Measurements from ENCODE around the gene ADCY5. TPM values are rescaled to one million over a fixed set of nuclear protein-coding genes. Genes with fewer than 3 reads are reported as not detected.

Gene ADCY5
- total and polyA plus RNA-seq, 5 donors from 2014 or later, result 0.08 to 0.15 TPM; not detected in 3

DNA sequence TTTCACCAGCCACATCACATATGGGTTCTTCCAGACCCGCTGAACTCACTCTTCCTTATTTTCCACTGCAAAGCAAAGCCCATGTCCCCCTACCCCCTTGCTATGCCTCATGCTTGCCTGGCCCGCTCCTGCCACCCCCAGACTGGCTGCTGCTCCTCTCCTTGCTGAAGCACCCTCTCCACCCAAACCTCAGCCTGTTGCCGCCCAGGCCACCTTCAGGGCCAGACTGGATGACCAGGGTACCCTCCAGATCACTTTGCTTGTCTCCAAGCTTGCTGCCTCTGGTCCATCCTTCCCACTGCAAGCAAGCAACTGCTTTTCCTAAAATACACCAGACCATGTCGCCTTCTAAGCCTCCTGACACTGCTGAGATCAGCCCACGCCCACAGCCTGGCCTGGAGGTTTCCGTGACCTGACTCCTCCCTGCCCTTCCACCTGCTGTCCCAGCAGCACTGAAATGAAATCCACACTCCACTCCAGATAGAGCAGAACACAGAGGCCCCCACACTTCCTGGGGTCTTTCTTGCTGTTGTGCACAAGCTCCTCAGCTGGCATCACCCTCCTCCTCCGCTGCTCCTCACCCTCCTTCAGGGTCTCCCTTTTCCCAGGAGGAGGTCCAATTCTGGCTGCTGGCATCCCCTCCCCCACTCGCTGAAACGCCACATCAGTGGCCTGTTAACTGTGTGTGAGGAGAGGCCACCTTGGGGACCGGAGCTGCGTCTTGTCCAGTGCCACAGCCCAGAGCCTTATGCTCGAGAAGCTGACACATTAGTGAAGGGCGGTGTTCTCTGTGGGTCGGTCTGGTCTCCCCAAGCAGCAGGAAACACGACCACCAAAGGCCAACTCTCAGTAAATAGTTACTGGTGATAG is 99.1 kb downstream of the ADCY5 start:
- no peak overlapping the region for H3K27ac Mint-ChIP-seq
- no peak for DNase-seq

GRCh38 chr3:123349201-123349535 is 99.7 kb downstream of the ADCY5 start:
- Histone ChIP-seq H3K27me3 (ENCODE audit: control insufficient read depth, insufficient read depth, low read length) (no peaks in the 10 kb centered on the region), H3K9me3 (ENCODE audit: control insufficient read depth in 2 of 2, low read length in 2 of 2) (no peaks in the 10 kb centered on the region), H3K4me1 (ENCODE audit: control insufficient read depth, insufficient read depth, low read length, poor library complexity, severe bottlenecking) (no peaks in the 10 kb centered on the region), H3K4me3 (ENCODE audit: low read depth, low read length) (no peak overlapping the region), H3K27ac (ENCODE audit: insufficient read depth, low read length, poor library complexity, severe bottlenecking) (no peak overlapping the region), H3K36me3 (ENCODE audit: control insufficient read depth, insufficient read depth, low read length) (no peaks in the 10 kb centered on the region)
- Mint-ChIP-seq H3K9me3 (peaks cover 0 to 2% (median 0%) of the 10 kb centered on the region in 7 donors), H3K27ac (no peak overlapping the region), H3K27me3 (peaks cover 14% of the 10 kb centered on the region), H3K4me1 (no peaks in the 10 kb centered on the region), H3K4me3 (peak overlapping the region in 1 of 4 donors; percentile 44), H3K36me3 (no peaks in the 10 kb centered on the region)
- DNase-seq (no peak), ATAC-seq (ENCODE audit: low read depth in 2 of 2) (no peak)

More for the DNA sequence above, 99.1 kb downstream of the ADCY5 start:
- no peaks in the 10 kb centered on the region for H3K4me1 ChIP-seq (ENCODE audit: control insufficient read depth, insufficient read depth, low read length, poor library complexity, severe bottlenecking)
- ATAC-seq (ENCODE audit: low read depth in 2 of 2), result no peak
- no peaks in the 10 kb centered on the region for H3K36me3 ChIP-seq (ENCODE audit: control insufficient read depth, insufficient read depth, low read length)
- Mint-ChIP-seq H3K27me3 (peaks cover 17% of the 10 kb centered on the region), H3K4me1 (no peaks in the 10 kb centered on the region), H3K9me3 (peaks cover 0 to 5% (median 0%) of the 10 kb centered on the region in 7 donors), H3K4me3 (peak overlapping the region in 1 of 4 donors; percentile 44), H3K36me3 (no peaks in the 10 kb centered on the region)
- no peak overlapping the region for H3K4me3 ChIP-seq (ENCODE audit: low read depth, low read length)
- H3K9me3 ChIP-seq (ENCODE audit: control insufficient read depth in 2 of 2, low read length in 2 of 2), result peaks cover 0 to under 1% of the 10 kb centered on the region in 2 experiments
- no peak overlapping the region for H3K27ac ChIP-seq (ENCODE audit: insufficient read depth, low read length, poor library complexity, severe bottlenecking)
- H3K27me3 ChIP-seq (ENCODE audit: control insufficient read depth, insufficient read depth, low read length), result peaks cover 3% of the 10 kb centered on the region

DNA sequence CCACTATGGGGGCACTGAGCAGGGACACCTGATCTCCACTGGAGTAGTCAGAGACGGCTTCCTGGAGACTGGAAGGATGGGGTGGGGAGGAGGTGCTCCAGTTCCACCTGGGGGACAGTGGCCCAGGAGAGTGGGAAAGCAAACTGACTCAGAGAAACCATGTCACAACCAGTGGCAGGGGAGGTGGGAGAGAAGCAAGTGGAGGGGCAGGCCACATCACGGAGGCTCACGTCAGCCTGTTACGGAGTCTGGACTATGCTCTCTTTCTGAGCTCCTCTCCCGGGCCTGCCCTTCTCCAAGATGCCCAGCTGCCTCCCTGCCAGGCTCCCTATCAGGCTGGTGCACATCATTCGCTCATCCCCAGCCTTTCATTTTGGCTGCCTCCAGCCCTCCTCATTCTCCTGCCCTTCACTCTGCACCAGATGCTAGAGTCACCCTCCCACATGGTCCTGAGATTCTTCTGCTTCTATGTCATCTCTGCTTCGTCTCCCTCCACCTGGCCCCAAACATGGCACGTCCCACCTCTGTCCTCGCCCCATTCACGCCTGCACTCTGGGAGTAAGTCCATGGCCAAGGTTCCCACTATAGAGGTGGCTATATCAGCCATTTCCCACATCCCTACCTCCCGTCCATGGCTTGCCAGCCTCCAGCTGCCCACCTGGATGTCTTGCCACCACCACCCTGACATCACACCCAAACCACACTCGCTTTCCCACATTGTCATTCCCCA is 100.3 kb downstream of the ADCY5 start:
- no peak for DNase-seq
- H3K36me3 Mint-ChIP-seq, result no peaks in the 10 kb centered on the region
- H3K9me3 ChIP-seq (ENCODE audit: control insufficient read depth in 2 of 2, low read length in 2 of 2), result no peaks in the 10 kb centered on the region
- no peaks in the 10 kb centered on the region for H3K27me3 ChIP-seq (ENCODE audit: control insufficient read depth, insufficient read depth, low read length)
- H3K27me3 Mint-ChIP-seq, result peaks cover 14% of the 10 kb centered on the region
- H3K4me3 ChIP-seq (ENCODE audit: low read depth, low read length), result no peak overlapping the region
- no peak overlapping the region for H3K4me3 Mint-ChIP-seq
- peaks cover 0 to 2% (median 0%) of the 10 kb centered on the region in 7 donors for H3K9me3 Mint-ChIP-seq
- no peaks in the 10 kb centered on the region for H3K4me1 Mint-ChIP-seq
- H3K4me1 ChIP-seq (ENCODE audit: control insufficient read depth, insufficient read depth, low read length, poor library complexity, severe bottlenecking), result no peaks in the 10 kb centered on the region
- H3K36me3 ChIP-seq (ENCODE audit: control insufficient read depth, insufficient read depth, low read length), result no peaks in the 10 kb centered on the region
- H3K27ac ChIP-seq (ENCODE audit: insufficient read depth, low read length, poor library complexity, severe bottlenecking), result no peak overlapping the region
- no peak for ATAC-seq (ENCODE audit: low read depth in 2 of 2)
- H3K27ac Mint-ChIP-seq, result no peak overlapping the region

GRCh38 chr3:123347691-123348264 is 101.1 kb downstream of the ADCY5 start:
- H3K36me3 ChIP-seq (ENCODE audit: control insufficient read depth, insufficient read depth, low read length), result no peaks in the 10 kb centered on the region
- no peaks in the 10 kb centered on the region for H3K4me1 ChIP-seq (ENCODE audit: control insufficient read depth, insufficient read depth, low read length, poor library complexity, severe bottlenecking)
- Mint-ChIP-seq H3K9me3 (peaks cover 0 to 2% (median 0%) of the 10 kb centered on the region in 7 donors), H3K27me3 (peaks cover 14% of the 10 kb centered on the region), H3K36me3 (no peaks in the 10 kb centered on the region), H3K27ac (no peak overlapping the region), H3K4me3 (no peak overlapping the region), H3K4me1 (no peaks in the 10 kb centered on the region)
- ATAC-seq (ENCODE audit: low read depth in 2 of 2) (no peak), DNase-seq (no peak)
- H3K27ac ChIP-seq (ENCODE audit: insufficient read depth, low read length, poor library complexity, severe bottlenecking), result no peak overlapping the region
- H3K27me3 ChIP-seq (ENCODE audit: control insufficient read depth, insufficient read depth, low read length), result no peaks in the 10 kb centered on the region
- no peak overlapping the region for H3K4me3 ChIP-seq (ENCODE audit: low read depth, low read length)
- no peaks in the 10 kb centered on the region for H3K9me3 ChIP-seq (ENCODE audit: control insufficient read depth in 2 of 2, low read length in 2 of 2)

DNA sequence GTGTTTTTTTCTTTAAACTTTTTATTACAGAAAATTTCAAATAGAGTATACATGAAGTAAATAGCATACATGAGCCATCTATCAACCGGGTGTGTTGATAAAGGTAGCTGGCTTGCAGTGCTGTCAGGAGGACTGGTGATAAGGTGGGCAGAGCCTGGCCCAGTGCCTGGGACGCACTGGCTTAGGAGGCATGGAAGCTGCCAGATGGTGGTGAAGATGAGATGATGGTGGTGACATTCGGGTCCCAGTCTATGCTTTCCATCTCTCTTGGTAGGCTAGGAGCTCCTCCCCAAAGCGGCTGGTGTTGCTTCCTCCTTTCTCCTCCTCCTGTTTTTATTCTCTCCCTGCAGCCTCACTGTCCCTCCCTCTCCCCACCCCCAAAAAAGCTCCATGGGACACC is 101.7 kb downstream of the ADCY5 start:
- Mint-ChIP-seq H3K27me3 (peaks cover 14% of the 10 kb centered on the region), H3K4me1 (no peaks in the 10 kb centered on the region), H3K27ac (no peak overlapping the region), H3K36me3 (no peaks in the 10 kb centered on the region), H3K4me3 (no peak overlapping the region), H3K9me3 (peaks cover 0 to 2% (median 0%) of the 10 kb centered on the region in 7 donors)
- Histone ChIP-seq H3K36me3 (ENCODE audit: control insufficient read depth, insufficient read depth, low read length) (no peaks in the 10 kb centered on the region), H3K4me3 (ENCODE audit: low read depth, low read length) (no peak overlapping the region), H3K4me1 (ENCODE audit: control insufficient read depth, insufficient read depth, low read length, poor library complexity, severe bottlenecking) (no peaks in the 10 kb centered on the region), H3K27me3 (ENCODE audit: control insufficient read depth, insufficient read depth, low read length) (no peaks in the 10 kb centered on the region), H3K9me3 (ENCODE audit: control insufficient read depth in 2 of 2, low read length in 2 of 2) (no peaks in the 10 kb centered on the region), H3K27ac (ENCODE audit: insufficient read depth, low read length, poor library complexity, severe bottlenecking) (no peak overlapping the region)
- DNase-seq, result no peak
- no peak for ATAC-seq (ENCODE audit: low read depth in 2 of 2)

DNA sequence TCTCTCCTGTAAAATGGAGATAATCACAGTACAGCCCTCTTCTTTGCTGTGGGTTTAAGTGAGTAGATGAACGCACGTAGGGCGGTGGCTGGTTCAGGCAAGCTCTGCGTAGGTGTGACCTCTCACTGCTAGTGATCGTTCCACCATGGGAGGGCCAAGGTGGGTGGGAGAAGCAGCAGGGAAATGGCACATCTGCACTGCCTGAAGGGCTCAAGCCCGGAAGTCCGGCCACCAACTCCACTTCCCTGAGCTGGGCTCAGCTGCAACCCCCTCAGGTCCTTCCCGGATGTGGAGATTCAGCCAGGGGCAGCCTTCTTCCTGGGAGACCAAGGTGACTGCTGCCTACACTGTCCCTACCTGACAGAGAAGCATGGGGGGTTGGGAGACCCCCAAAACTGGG is 102.9 kb downstream of the ADCY5 start:
- no peaks in the 10 kb centered on the region for H3K4me1 ChIP-seq (ENCODE audit: control insufficient read depth, insufficient read depth, low read length, poor library complexity, severe bottlenecking)
- H3K36me3 Mint-ChIP-seq, result no peaks in the 10 kb centered on the region
- no peak overlapping the region for H3K27ac ChIP-seq (ENCODE audit: insufficient read depth, low read length, poor library complexity, severe bottlenecking)
- H3K36me3 ChIP-seq (ENCODE audit: control insufficient read depth, insufficient read depth, low read length), result no peaks in the 10 kb centered on the region
- no peaks in the 10 kb centered on the region for H3K4me1 Mint-ChIP-seq
- no peaks in the 10 kb centered on the region for H3K9me3 ChIP-seq (ENCODE audit: control insufficient read depth in 2 of 2, low read length in 2 of 2)
- no peak for ATAC-seq (ENCODE audit: low read depth in 2 of 2)
- peaks cover 0 to 2% (median 0%) of the 10 kb centered on the region in 7 donors for H3K9me3 Mint-ChIP-seq
- H3K27ac Mint-ChIP-seq, result no peak overlapping the region
- H3K27me3 Mint-ChIP-seq, result peaks cover 14% of the 10 kb centered on the region
- no peaks in the 10 kb centered on the region for H3K27me3 ChIP-seq (ENCODE audit: control insufficient read depth, insufficient read depth, low read length)
- H3K4me3 ChIP-seq (ENCODE audit: low read depth, low read length), result no peak overlapping the region
- no peak overlapping the region for H3K4me3 Mint-ChIP-seq
- DNase-seq, result no peak

DNA sequence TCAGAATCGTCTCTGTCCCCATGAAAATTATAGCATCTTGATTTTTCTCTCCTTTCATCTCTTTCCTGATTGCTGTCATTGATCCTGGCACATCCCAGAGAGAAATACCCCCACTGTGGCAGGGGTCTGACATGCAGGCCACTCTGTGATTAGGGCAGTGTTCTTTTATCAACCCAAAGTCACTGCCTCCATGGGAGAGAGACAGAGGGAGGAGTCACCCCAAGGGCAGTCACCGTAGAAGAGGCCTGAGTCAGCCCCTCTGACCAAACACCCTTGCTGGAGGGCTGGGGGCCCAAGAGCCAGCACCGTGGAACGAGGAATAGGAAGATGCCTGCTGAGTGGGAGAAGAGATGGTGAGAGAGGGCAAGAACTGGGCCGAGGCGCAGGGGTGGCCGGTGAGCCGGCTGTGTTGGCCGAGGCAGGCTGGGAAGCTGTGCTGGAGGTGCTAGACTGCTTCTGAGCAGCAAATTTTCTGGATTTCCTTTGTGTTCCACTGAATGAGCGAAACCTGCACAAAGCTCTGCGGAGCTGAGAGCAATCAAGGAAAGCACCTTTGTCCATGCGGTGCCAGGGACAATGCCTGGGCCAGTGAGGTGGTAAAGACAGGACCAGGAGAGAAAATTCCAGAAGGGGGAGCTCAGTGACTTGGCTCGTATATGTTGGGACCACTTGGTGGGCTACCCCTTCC is 103.8 kb downstream of the ADCY5 start:
- H3K4me3 Mint-ChIP-seq, result no peak overlapping the region

More for the DNA sequence above, 103.8 kb downstream of the ADCY5 start:
- no peaks in the 10 kb centered on the region for H3K4me1 ChIP-seq (ENCODE audit: control insufficient read depth, insufficient read depth, low read length, poor library complexity, severe bottlenecking)
- ATAC-seq (ENCODE audit: low read depth in 2 of 2) (no peak), DNase-seq (no peak)
- Mint-ChIP-seq H3K27ac (peak overlapping the region in 2 of 3 donors; percentile 13 to 92), H3K36me3 (no peaks in the 10 kb centered on the region), H3K4me1 (no peaks in the 10 kb centered on the region), H3K27me3 (peaks cover 10% of the 10 kb centered on the region), H3K9me3 (peaks cover 0 to 2% (median 0%) of the 10 kb centered on the region in 7 donors)
- no peaks in the 10 kb centered on the region for H3K9me3 ChIP-seq (ENCODE audit: control insufficient read depth in 2 of 2, low read length in 2 of 2)
- H3K4me3 ChIP-seq (ENCODE audit: low read depth, low read length), result no peak overlapping the region
- no peaks in the 10 kb centered on the region for H3K27me3 ChIP-seq (ENCODE audit: control insufficient read depth, insufficient read depth, low read length)
- no peak overlapping the region for H3K27ac ChIP-seq (ENCODE audit: insufficient read depth, low read length, poor library complexity, severe bottlenecking)
- no peaks in the 10 kb centered on the region for H3K36me3 ChIP-seq (ENCODE audit: control insufficient read depth, insufficient read depth, low read length)
